Body of pancreas (tissue), 4 donors: ENCODE data around the gene FMO1. TPM values are rescaled to one million over a fixed set of nuclear protein-coding genes. Genes with fewer than 3 reads are reported as not detected.

Source experiments
- ATAC-seq: fragments of 150-250 bp; one replicate; pipeline ENCODE4 v1.9.1; 2016
- DNase-seq, 4 donors: peaks; one replicate each; pipeline ENCODE4 v3.0.0-alpha.2; 2019
- H3K27ac ChIP-seq, 4 donors: fragments of 200-600 bp; sonication (generic); 1 replicate in 3 of 4; 2 replicates in 1 of 4; pipeline versions ENCODE4 v1.5.1 to v1.6.1; 2016 to 2019; ENCODE audit warnings: mild to moderate bottlenecking in 1 of 4, mixed read lengths in 1 of 4, moderate library complexity in 1 of 4
- H3K27me3 ChIP-seq, 2 donors: fragments of 200-600 bp; sonication (generic); one replicate each; pipeline ENCODE4 v1.6.0; 2016; ENCODE audit warnings: mild to moderate bottlenecking in 1 of 2
- H3K36me3 ChIP-seq, 2 donors: fragments of 200-600 bp; sonication (generic); replicated peaks in 1 of 2; 2 replicates each; pipeline ENCODE4 v1.5.1; 2016; ENCODE audit warnings: low read depth in 2 of 2; ENCODE audit not compliant: insufficient read depth in 1 of 2
- H3K4me1 ChIP-seq: fragments of 200-600 bp; sonication (generic); one replicate; pipeline ENCODE4 v1.6.0; 2016
- H3K4me3 ChIP-seq, 2 donors: fragments of 200-600 bp; sonication (generic); 1 replicate in 1 of 2; 2 replicates in 1 of 2; pipeline ENCODE4 v1.5.1; 2016 to 2019
- H3K9me3 ChIP-seq, 3 donors: fragments of 200-600 bp; sonication (generic); 1 replicate in 2 of 3; 2 replicates in 1 of 3; pipeline ENCODE4 v1.5.1; 2016
- POLR2A ChIP-seq, 3 donors: fragments of 450-650 bp; IDR thresholded peaks; one replicate each; pipeline ENCODE4 v1.6.1; 2016; ENCODE audit warnings: antibody characterized with exemption in 3 of 3, mild to moderate bottlenecking in 2 of 3
- WGBS, 2 donors: methylation state at CpG; one replicate each; pipeline ENCODE4 v1.1.5; 2017; 5-methylcytosine and 5-hydroxymethylcytosine counted together
- intact Hi-C: fragments of 100-400 bp; cut with DNase I; formaldehyde crosslinking; loops from one replicate; pipeline ENCODE4 v1.15.1; 2023
- small RNA-seq: library from RNA; depleted of rRNA; stranded (forward); fragments of <200 nt; gene quantifications from one replicate; pipeline ENCODE3, GENCODE V24; 2016
- total RNA-seq, 2 donors: library from RNA; depleted of rRNA; stranded (reverse); fragments of >200 nt; gene quantifications; one replicate each; pipeline ENCODE4 v1.1.0, GENCODE V29; 2016
- TF ChIP-seq, protein P1 (sequence below), 7 experiments: fragments of 450-650 bp in 4 of 7; fragments of 200-600 bp in 3 of 7; sonication (generic) in 3 of 7; IDR thresholded peaks; one replicate each; pipeline ENCODE4 v1.5.1; 2016 to 2019; ENCODE audit warnings: antibody characterized with exemption in 7 of 7

The FMO1 gene
- total RNA-seq, 2 donors from 2014 or later = 0.99 to 3.1 TPM

DNA sequence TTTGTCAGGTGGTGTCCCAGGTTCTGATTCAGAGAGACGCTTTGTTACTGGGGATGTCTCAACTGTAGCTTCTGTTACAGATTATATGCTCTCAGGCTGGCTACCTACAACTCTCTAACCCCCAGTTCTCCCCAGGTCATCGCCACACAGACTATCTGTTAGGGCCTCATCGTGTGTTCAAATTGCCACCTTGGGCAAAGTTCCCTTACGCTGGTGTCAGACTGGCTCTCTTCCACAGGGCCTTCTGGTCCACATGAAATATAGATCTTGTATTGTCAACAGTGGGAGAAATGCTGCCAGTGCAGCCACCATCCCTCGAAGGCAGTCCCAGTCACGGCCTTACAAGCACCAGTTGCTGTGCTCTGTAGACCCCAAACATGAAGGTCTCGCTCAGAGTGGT, 81.0 kb downstream of the FMO1 start:
- H3K36me3 ChIP-seq = no peaks in the 10 kb centered on the region
- DNase-seq (no peak), ATAC-seq (no peak)
- intact Hi-C loops = no loop called here
- H3K27me3 ChIP-seq = no peaks in the 10 kb centered on the region
- no peaks in the 10 kb centered on the region for H3K9me3 ChIP-seq
- no peak overlapping the region for H3K4me3 ChIP-seq
- H3K4me1 ChIP-seq = no peaks in the 10 kb centered on the region
- WGBS, 2 donors = 87 to 94% methylated on average over 7 of the region's 7 CpGs
- no peak overlapping the region for H3K27ac ChIP-seq
- TF ChIP-seq POLR2A (IDR thresholded peaks at IDR 0.05) = no peak
- TF ChIP-seq, protein P1, sequence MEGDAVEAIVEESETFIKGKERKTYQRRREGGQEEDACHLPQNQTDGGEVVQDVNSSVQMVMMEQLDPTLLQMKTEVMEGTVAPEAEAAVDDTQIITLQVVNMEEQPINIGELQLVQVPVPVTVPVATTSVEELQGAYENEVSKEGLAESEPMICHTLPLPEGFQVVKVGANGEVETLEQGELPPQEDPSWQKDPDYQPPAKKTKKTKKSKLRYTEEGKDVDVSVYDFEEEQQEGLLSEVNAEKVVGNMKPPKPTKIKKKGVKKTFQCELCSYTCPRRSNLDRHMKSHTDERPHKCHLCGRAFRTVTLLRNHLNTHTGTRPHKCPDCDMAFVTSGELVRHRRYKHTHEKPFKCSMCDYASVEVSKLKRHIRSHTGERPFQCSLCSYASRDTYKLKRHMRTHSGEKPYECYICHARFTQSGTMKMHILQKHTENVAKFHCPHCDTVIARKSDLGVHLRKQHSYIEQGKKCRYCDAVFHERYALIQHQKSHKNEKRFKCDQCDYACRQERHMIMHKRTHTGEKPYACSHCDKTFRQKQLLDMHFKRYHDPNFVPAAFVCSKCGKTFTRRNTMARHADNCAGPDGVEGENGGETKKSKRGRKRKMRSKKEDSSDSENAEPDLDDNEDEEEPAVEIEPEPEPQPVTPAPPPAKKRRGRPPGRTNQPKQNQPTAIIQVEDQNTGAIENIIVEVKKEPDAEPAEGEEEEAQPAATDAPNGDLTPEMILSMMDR (IDR thresholded peaks at IDR 0.05) = no peak

GRCh38 chr1:171334024-171334640, 85.8 kb downstream of the FMO1 start:
- ATAC-seq (no peak), DNase-seq (no peak)
- intact Hi-C loops = no loop called here
- TF ChIP-seq POLR2A (IDR thresholded peaks at IDR 0.05) = no peak
- TF ChIP-seq, protein P1 (IDR thresholded peaks at IDR 0.05) = no peak
- Histone ChIP-seq H3K4me1 (no peaks in the 10 kb centered on the region), H3K9me3 (no peaks in the 10 kb centered on the region), H3K36me3 (no peaks in the 10 kb centered on the region), H3K27ac (no peak overlapping the region), H3K27me3 (no peaks in the 10 kb centered on the region), H3K4me3 (no peak overlapping the region)
- 84 to 93% methylated on average over 1 of the region's 1 CpG for WGBS, 2 donors

Small RNA genes within 50 kb of the gene (small RNA-seq; reads per million reads assigned to genes)
- gene RF00019 = not detected

Other genes starting within 250 kb of the FMO1 start
- gene FMO3, start 157.6 kb upstream of the FMO1 start, total RNA-seq = 1 to 10 TPM; 2.6 to 8.8 TPM
- 10 to 100 TPM in 1 of 2 donors, 1 to 10 TPM in 1; 9.2 to 18.9 TPM for gene FMO2, start 63.2 kb upstream of the FMO1 start, total RNA-seq
- 1 to 10 TPM in 1 of 2 donors, under 1 TPM in 1; 0.99 to 4.4 TPM for gene FMO4, start 65.7 kb downstream of the FMO1 start, total RNA-seq
- 10 to 100 TPM; 40.2 to 53.1 TPM for gene PRRC2C, start 237.0 kb downstream of the FMO1 start, total RNA-seq